OCI-LY7 (cell line): ENCODE data around the gene LIPC. TPM values are rescaled to one million over a fixed set of nuclear protein-coding genes. Genes with fewer than 3 reads are reported as not detected.

ENCODE experiments used
- BruUV-seq: library from RNA; stranded (reverse); fragments of 400-500 nt; replicated peaks from 2 replicates; lab custom pipeline; 2021; lab: Mats Ljungman, UMichigan
- CTCF ChIA-PET: fragments of 300-600 bp; sonication (Branson Sonifier 250); formaldehyde crosslinking; loops from one replicate; lab custom pipeline; 2022; ENCODE audit warnings: antibody characterized with exemption; ENCODE audit not compliant: unreplicated experiment; lab: Charles Lee
- POLR2A ChIA-PET: fragments of 300-600 bp; sonication (Branson Sonifier 250); formaldehyde crosslinking; loops from one replicate; lab custom pipeline; 2022; ENCODE audit warnings: antibody characterized with exemption; lab: Charles Lee
- DNase-seq: peaks from one replicate; pipeline ENCODE4 v3.0.0-alpha.2; 2015; ENCODE audit warnings: low spot score
- H2AFZ ChIP-seq: fragments of 200-600 bp; sonication (generic), shearing (Covaris generic); 2 replicates; pipeline ENCODE4 v1.6.1; 2014; ENCODE audit warnings: mild to moderate bottlenecking, antibody characterized with exemption, low read length, moderate library complexity
- H3K27ac ChIP-seq: fragments of 200-600 bp; sonication (generic); 2 replicates; pipeline ENCODE4 v1.5.1; 2014; ENCODE audit warnings: mixed run types, low read depth, mild to moderate bottlenecking, moderate library complexity, low read length, inconsistent platforms; ENCODE audit not compliant: poor library complexity, severe bottlenecking
- H3K36me3 ChIP-seq: fragments of 200-600 bp; sonication (generic); 2 replicates; pipeline ENCODE4 v1.6.1; 2014; ENCODE audit warnings: mild to moderate bottlenecking, antibody characterized with exemption, low read length, moderate library complexity, mixed read lengths; ENCODE audit not compliant: insufficient read depth
- H3K4me1 ChIP-seq: fragments of 200-600 bp; sonication (generic); 2 replicates; pipeline ENCODE4 v1.5.1; 2014; ENCODE audit warnings: mild to moderate bottlenecking, low read length; ENCODE audit not compliant: insufficient read depth, poor library complexity, severe bottlenecking
- H3K4me2 ChIP-seq: fragments of 200-600 bp; sonication (generic); 2 replicates; pipeline ENCODE4 v1.6.1; 2014; ENCODE audit warnings: mild to moderate bottlenecking, low read length
- H3K4me3 ChIP-seq: fragments of 200-600 bp; sonication (generic); 2 replicates; pipeline ENCODE4 v1.5.1; 2014; ENCODE audit warnings: mild to moderate bottlenecking, low read depth, low read length; ENCODE audit not compliant: poor library complexity, severe bottlenecking
- H3K79me2 ChIP-seq: fragments of 200-600 bp; sonication (generic); 2 replicates; pipeline ENCODE4 v1.6.1; 2016; ENCODE audit warnings: low read depth, mild to moderate bottlenecking, low read length, moderate library complexity, mixed read lengths; ENCODE audit not compliant: insufficient read depth
- H3K9me2 ChIP-seq: fragments of 200-600 bp; sonication (generic); 2 replicates; pipeline ENCODE4 v1.6.1; 2016; ENCODE audit warnings: mild to moderate bottlenecking, low read length, mixed read lengths; ENCODE audit not compliant: insufficient read depth
- H3K9me3 ChIP-seq: fragments of 200-600 bp; sonication (generic); 2 replicates; pipeline ENCODE4 v1.6.1; 2014; ENCODE audit warnings: mild to moderate bottlenecking, mixed run types, low read length, mixed read lengths
- H4K20me1 ChIP-seq: fragments of 200-600 bp; sonication (generic); 2 replicates; pipeline ENCODE4 v1.6.1; 2014; ENCODE audit warnings: mild to moderate bottlenecking, antibody characterized with exemption, low read length, moderate library complexity, mixed read lengths; ENCODE audit not compliant: insufficient read depth
- EZH2phosphoT487 ChIP-seq: fragments of 200-600 bp; sonication (generic); IDR thresholded peaks from 2 replicates; pipeline ENCODE4 v1.6.1; 2018; ENCODE audit warnings: low read depth, borderline replicate concordance, mild to moderate bottlenecking, mixed run types, antibody characterized with exemption, low read length, moderate library complexity, mixed read lengths
- intact Hi-C: fragments of 100-400 bp; cut with micrococcal nuclease; formaldehyde crosslinking; loops from one replicate; pipeline ENCODE4 v1.10.0; 2022; ENCODE audit not compliant: unreplicated experiment
- total RNA-seq, 2 experiments: library from RNA; depleted of rRNA in 1 of 2; stranded (reverse); fragments of >200 nt in 1 of 2; shearing (Covaris generic) in 1 of 2; gene quantifications; 2 replicates each; pipeline ENCODE4 v1.2.3, GENCODE V29; 2014 to 2022
- TF ChIP-seq, protein P1 (sequence below): fragments of 200-600 bp; sonication (generic); conservative IDR thresholded peaks from 2 replicates; pipeline ENCODE4 v1.5.1; 2014; ENCODE audit warnings: mild to moderate bottlenecking, antibody characterized with exemption, low read length, moderate library complexity, mixed read lengths

The LIPC gene
- total RNA-seq, 2 experiments from 2014 or later: 0.50 TPM; not detected in 1

DNA sequence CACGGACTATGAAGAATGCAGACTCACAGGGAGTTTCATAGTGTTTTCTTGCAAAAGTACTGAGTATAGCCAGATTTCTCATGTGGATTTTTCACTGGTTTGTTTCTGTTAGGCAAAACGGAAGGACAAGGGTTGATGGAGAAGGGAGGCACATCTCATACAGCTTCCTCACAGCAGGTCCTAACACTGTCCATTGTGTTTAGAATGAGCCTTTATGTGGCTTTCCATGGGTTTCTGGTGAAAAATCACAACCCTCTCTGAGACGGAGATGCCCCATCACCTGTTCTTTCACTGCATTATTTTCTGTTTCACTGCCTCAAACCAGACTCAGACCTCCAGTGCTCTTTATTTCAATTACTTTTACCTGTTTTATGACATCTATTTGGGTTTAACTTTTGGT, 25.0 kb upstream of the LIPC start:
- BruUV-seq: no TSS peak
- POLR2A ChIA-PET: no interaction called here
- Histone ChIP-seq H2AFZ (no peak overlapping the region), H3K4me2 (no peak overlapping the region), H4K20me1 (no peaks in the 10 kb centered on the region), H3K36me3 (no peaks in the 10 kb centered on the region), H3K9me2 (no peaks in the 10 kb centered on the region), H3K4me3 (no peak overlapping the region), H3K4me1 (peaks cover 17% of the 10 kb centered on the region), H3K27ac (no peak overlapping the region), H3K9me3 (no peaks in the 10 kb centered on the region), H3K79me2 (no peaks in the 10 kb centered on the region)
- no peak for TF ChIP-seq EZH2phosphoT487
- TF ChIP-seq, protein P1, sequence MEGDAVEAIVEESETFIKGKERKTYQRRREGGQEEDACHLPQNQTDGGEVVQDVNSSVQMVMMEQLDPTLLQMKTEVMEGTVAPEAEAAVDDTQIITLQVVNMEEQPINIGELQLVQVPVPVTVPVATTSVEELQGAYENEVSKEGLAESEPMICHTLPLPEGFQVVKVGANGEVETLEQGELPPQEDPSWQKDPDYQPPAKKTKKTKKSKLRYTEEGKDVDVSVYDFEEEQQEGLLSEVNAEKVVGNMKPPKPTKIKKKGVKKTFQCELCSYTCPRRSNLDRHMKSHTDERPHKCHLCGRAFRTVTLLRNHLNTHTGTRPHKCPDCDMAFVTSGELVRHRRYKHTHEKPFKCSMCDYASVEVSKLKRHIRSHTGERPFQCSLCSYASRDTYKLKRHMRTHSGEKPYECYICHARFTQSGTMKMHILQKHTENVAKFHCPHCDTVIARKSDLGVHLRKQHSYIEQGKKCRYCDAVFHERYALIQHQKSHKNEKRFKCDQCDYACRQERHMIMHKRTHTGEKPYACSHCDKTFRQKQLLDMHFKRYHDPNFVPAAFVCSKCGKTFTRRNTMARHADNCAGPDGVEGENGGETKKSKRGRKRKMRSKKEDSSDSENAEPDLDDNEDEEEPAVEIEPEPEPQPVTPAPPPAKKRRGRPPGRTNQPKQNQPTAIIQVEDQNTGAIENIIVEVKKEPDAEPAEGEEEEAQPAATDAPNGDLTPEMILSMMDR: no peak
- intact Hi-C loops: no loop called here
- no peak for DNase-seq
- CTCF ChIA-PET: no interaction called here

DNA sequence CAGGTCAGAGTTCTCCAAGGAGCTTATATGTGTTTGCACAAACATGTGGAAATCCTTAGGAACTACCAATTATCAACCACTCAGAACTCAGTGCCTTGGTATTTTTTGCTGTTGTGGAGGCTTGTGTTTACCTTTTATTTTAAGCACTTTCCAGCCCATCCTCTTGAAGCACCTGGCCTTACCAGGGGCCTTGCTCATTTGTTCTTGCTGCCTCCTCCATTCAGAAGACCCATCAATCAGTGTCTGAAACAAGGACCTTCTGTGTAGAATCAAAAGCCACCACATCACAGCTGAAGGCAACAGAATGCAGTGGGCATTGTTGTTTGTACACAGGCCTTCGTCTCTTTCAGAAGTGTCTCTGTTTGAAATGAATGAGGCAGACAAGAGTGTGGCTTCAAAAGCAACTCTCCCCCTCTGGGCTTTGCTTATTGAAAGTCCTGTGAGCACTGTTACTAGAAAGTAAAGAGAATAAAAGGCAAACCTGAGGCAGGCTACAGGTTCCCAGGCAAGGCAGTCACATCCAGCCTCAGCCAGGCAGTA, 24.5 kb upstream of the LIPC start:
- intact Hi-C loops: no loop called here
- H4K20me1 ChIP-seq: no peaks in the 10 kb centered on the region
- DNase-seq: no peak
- H3K4me2 ChIP-seq: no peak overlapping the region
- no peaks in the 10 kb centered on the region for H3K9me2 ChIP-seq
- no peak overlapping the region for H3K4me3 ChIP-seq
- no peaks in the 10 kb centered on the region for H3K79me2 ChIP-seq
- no peaks in the 10 kb centered on the region for H3K9me3 ChIP-seq
- ChIA-PET CTCF (no interaction called here), POLR2A (no interaction called here)
- H3K4me1 ChIP-seq: peaks cover 17% of the 10 kb centered on the region
- H2AFZ ChIP-seq: 0 out of 2 replicates have a peak overlapping the region, but pooled peaks have one; percentile 24
- BruUV-seq: no TSS peak
- TF ChIP-seq EZH2phosphoT487: no peak
- TF ChIP-seq, protein P1: no peak
- H3K36me3 ChIP-seq: no peaks in the 10 kb centered on the region
- H3K27ac ChIP-seq: no peak overlapping the region

DNA sequence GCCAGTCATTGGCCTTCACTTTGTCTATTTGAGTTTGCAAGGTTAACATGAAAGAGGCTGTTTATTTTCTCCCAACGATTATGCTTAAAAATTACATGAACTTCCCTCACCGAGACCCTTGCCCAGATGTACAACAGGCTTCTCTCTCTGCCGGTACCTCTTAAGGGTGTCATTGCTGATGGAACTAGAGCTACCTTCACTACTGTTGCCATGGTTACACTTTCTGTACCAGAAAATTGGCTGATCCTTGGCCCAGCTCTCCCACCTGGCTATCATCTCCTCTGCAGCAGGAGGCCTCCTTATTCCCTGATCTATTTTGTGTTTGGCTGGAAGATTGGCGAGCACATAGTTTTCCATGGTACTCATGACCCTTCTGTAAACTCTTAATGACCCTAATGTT, 24.0 kb upstream of the LIPC start:
- H3K79me2 ChIP-seq: no peaks in the 10 kb centered on the region
- H2AFZ ChIP-seq: 0 out of 2 replicates have a peak overlapping the region, but pooled peaks have one; percentile 24
- H3K27ac ChIP-seq: no peak overlapping the region
- H3K4me2 ChIP-seq: no peak overlapping the region
- POLR2A ChIA-PET: no interaction called here
- no peak for DNase-seq
- no peaks in the 10 kb centered on the region for H3K9me2 ChIP-seq
- TF ChIP-seq, protein P1: no peak
- no peak for TF ChIP-seq EZH2phosphoT487
- BruUV-seq: no TSS peak
- CTCF ChIA-PET: no interaction called here
- no peaks in the 10 kb centered on the region for H4K20me1 ChIP-seq
- H3K36me3 ChIP-seq: no peaks in the 10 kb centered on the region
- intact Hi-C loops: no loop called here
- peaks cover 17% of the 10 kb centered on the region for H3K4me1 ChIP-seq
- no peaks in the 10 kb centered on the region for H3K9me3 ChIP-seq
- H3K4me3 ChIP-seq: no peak overlapping the region
